Heart left ventricle (tissue), 16 donors: Measurements from ENCODE around the gene LY6G5B. TPM values are rescaled to one million over a fixed set of nuclear protein-coding genes. Genes with fewer than 3 reads are reported as not detected.
A peak's percentile ranks its signal among the peaks of the same experiment; 100 is the strongest.

Experiments used
- ATAC-seq, 4 donors: fragments of 200-7000 bp; cut with Tn5 transposase; one replicate each; pipeline ENCODE4 v1.9.1; 2020 to 2022; ENCODE audit warnings: moderate library complexity in 4 of 4, mild to moderate bottlenecking in 3 of 4, moderate number of reproducible peaks in 1 of 4
- DNase-seq, 5 donors: peaks; one replicate each; pipeline ENCODE4 v3.0.0-alpha.2; 2020
- H3K27ac ChIP-seq, 12 donors: fragments of 200-600 bp; sonication (generic) in 4 of 12; one replicate each; pipeline versions ENCODE4 v1.5.0 to v1.8.0; 2016 to 2022; ENCODE audit warnings: mild to moderate bottlenecking in 2 of 12
- H3K27me3 ChIP-seq, 9 donors: fragments of 200-600 bp; sonication (generic) in 2 of 9; one replicate each; pipeline versions ENCODE4 v1.5.1 to v1.8.0; 2016 to 2022; ENCODE audit warnings: mild to moderate bottlenecking in 3 of 9
- H3K36me3 ChIP-seq, 9 donors: fragments of 200-600 bp; sonication (generic) in 2 of 9; one replicate each; pipeline versions ENCODE4 v1.5.0 to v1.8.0; 2018 to 2022; ENCODE audit warnings: mild to moderate bottlenecking in 2 of 9
- H3K4me1 ChIP-seq, 12 donors: fragments of 200-600 bp; sonication (generic) in 4 of 12; one replicate each; pipeline versions ENCODE4 v1.5.0 to v1.8.0; 2016 to 2022; ENCODE audit warnings: mild to moderate bottlenecking in 3 of 12
- H3K4me3 ChIP-seq, 12 donors: fragments of 200-600 bp; sonication (generic) in 4 of 12; one replicate each; pipeline versions ENCODE4 v1.5.0 to v1.8.0; 2017 to 2022; ENCODE audit warnings: mild to moderate bottlenecking in 9 of 12, moderate library complexity in 4 of 12
- H3K9me3 ChIP-seq, 12 donors: fragments of 200-600 bp; sonication (generic) in 4 of 12; one replicate each; pipeline versions ENCODE4 v1.5.0 to v1.8.0; 2016 to 2022; ENCODE audit warnings: mild to moderate bottlenecking in 1 of 12
- POLR2A ChIP-seq, 2 donors: fragments of 450-650 bp; IDR thresholded peaks; one replicate each; pipeline ENCODE4 v1.6.1; 2017; ENCODE audit warnings: antibody characterized with exemption in 2 of 2, mild to moderate bottlenecking in 2 of 2, moderate library complexity in 2 of 2
- WGBS, 4 donors: extraction: QIAGEN DNeasy Blood & Tissue Kit in 2 of 4; methylation state at CpG; one replicate each; pipeline versions ENCODE4 v1.1.5 to v1.1.7; 2013 to 2018; 5-methylcytosine and 5-hydroxymethylcytosine counted together
- intact Hi-C, 10 donors: fragments of 100-400 bp; cut with DNase I; formaldehyde crosslinking; loops; one replicate each; pipeline versions ENCODE4 v1.11.1 to v1.14.2; 2022
- polyA plus RNA-seq, 2 donors: library from polyadenylated mRNA; stranded (reverse); fragments of 200-250 nt; gene quantifications; one replicate each; pipeline ENCODE4 v1.2.3, GENCODE V29; 2013
- total RNA-seq, 9 donors: library from RNA; depleted of rRNA in 2 of 9; stranded (reverse); fragments of >200 nt in 2 of 9; fragmentation: NEBNext Ultra II Directional in 3 of 9; extraction: Animal tissue kit (Norgen Biotek cat#: 25700) in 3 of 9; gene quantifications; one replicate each; pipeline versions ENCODE4 v1.1.0 to v1.2.4, GENCODE V29; 2016 to 2023
- TF ChIP-seq, protein P1 (sequence below), 12 donors: fragments of 200-600 bp; sonication (generic) in 4 of 12; IDR thresholded peaks; one replicate each; pipeline versions ENCODE4 v1.5.0 to v1.8.0; 2018 to 2022; ENCODE audit warnings: antibody characterized with exemption in 12 of 12, mild to moderate bottlenecking in 5 of 12
- donor health status: ischemic (EF 13 %, LVEDD 7.1; RV severe dilation, severe dysfunction).
- donor health status: healthy with polysubstance abuse.
- donor health status: DM: no; HTN: yes; CAD: no.
- donor health status: DM: no; HTN: no; CAD: no.
- donor health status: ischemic (EF 25% LVEDD 6.9; RV normal size, moderate dysfunction).
- donor health status: ischemic (EF 25% LVEDD 5.7; RV mildly dilated, moderate dysfunction).
- donor health status: healthy.
- donor health status: DM: yes; HTN: yes; CAD: no.
- donor health status: ischemic (EF 35%, LVEDD 5.7; RV mildly dilated, moderate dysfunction).
- donor health status: nonischemic (EF 11% LVEDD 7.7; RV severe dilation, severe dysfunction).
- donor health status: DM: yes; HTN: yes; CAD: no.
- donor health status: PGD.
- donor health status: ischemic (EF 29% LVEDD 5.4; RV normal size, mild dysfunction).
- donor health status: nonischemic (EF 23%, LVEDD 6.1; RV moderate dilation, normal function).

LY6G5B gene
- total and polyA plus RNA-seq, 11 donors, result 1.4 to 12.0 (median 4.6) TPM

DNA sequence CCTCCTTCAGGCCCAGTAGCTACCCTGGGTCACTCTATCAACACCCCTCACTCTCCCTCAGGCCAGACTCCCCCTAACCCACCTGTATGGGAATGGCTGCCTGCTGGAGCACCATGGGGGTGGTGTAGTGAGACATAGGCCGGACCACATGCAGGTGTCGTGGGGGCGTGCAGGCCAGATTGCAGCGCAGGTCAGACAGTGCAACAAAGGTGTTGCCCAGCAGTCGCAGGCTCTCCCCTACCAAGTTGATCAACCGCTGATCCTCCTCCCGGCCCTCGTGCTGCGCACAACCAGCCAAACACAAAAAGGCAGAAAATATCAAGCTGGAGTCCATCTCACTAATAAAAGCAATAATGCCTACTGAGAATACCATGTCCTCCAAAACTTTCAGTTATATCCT, 24.5 kb upstream of the LY6G5B start:
- ATAC-seq (no peak), DNase-seq (no peak)
- H3K4me3 ChIP-seq, result no peak overlapping the region
- no peak overlapping the region for H3K27ac ChIP-seq
- TF ChIP-seq, protein P1, sequence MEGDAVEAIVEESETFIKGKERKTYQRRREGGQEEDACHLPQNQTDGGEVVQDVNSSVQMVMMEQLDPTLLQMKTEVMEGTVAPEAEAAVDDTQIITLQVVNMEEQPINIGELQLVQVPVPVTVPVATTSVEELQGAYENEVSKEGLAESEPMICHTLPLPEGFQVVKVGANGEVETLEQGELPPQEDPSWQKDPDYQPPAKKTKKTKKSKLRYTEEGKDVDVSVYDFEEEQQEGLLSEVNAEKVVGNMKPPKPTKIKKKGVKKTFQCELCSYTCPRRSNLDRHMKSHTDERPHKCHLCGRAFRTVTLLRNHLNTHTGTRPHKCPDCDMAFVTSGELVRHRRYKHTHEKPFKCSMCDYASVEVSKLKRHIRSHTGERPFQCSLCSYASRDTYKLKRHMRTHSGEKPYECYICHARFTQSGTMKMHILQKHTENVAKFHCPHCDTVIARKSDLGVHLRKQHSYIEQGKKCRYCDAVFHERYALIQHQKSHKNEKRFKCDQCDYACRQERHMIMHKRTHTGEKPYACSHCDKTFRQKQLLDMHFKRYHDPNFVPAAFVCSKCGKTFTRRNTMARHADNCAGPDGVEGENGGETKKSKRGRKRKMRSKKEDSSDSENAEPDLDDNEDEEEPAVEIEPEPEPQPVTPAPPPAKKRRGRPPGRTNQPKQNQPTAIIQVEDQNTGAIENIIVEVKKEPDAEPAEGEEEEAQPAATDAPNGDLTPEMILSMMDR (IDR thresholded peaks at IDR 0.05), result no peak
- TF ChIP-seq POLR2A (IDR thresholded peaks at IDR 0.05), result no peak
- intact Hi-C loops, result no loop called here
- H3K4me1 ChIP-seq, result peaks cover 0 to 10% (median 1%) of the 10 kb centered on the region in 12 donors
- no peaks in the 10 kb centered on the region for H3K27me3 ChIP-seq
- no peaks in the 10 kb centered on the region for H3K9me3 ChIP-seq
- H3K36me3 ChIP-seq, result peaks cover 4 to 100% (median 100%) of the 10 kb centered on the region in 9 donors
- WGBS, 4 donors, result 93 to 96% (median 95%) methylated on average over 9 of the region's 9 CpGs

DNA sequence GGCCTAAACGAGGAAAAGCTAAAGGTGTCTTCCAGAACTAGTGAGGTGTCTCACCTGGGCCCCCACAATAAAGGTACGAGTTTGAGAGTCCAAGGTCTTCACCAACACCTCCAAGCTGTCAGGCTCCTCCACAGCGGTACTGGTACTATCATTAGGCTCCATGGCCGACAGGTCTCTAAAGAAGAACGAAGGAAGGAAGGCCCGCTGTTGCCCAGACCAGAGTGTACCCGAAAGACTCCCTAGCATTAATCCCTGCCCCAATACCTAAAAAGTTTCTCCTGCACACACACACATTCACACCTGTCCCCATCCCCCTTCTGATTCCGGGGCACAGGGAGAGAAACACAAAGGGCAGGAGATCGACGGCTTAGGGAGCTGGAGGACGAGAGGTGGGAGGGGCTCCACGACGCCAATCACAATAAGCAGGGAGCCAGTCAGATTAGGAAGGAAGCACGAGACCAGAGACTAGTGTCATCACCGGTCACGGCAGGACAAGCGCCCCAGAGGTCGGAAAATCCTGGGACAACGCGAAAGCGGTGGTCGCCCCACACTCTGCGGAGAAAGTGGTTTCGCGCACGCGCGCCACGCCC, 18.1 kb upstream of the LY6G5B start:
- WGBS, 4 donors, result 3 to 4% (median 3%) methylated on average over 20 to 29 of the region's 29 CpGs
- Histone ChIP-seq H3K27me3 (no peaks in the 10 kb centered on the region), H3K4me3 (peak overlapping the region; percentile 62 to 92 (median 79)), H3K27ac (peak overlapping the region; percentile 94 to 99 (median 98)), H3K36me3 (peaks cover 0 to 61% (median 45%) of the 10 kb centered on the region in 9 donors), H3K9me3 (no peaks in the 10 kb centered on the region), H3K4me1 (peaks cover 2 to 32% (median 21%) of the 10 kb centered on the region in 12 donors)
- TF ChIP-seq POLR2A (IDR thresholded peaks at IDR 0.05), result no peak
- TF ChIP-seq, protein P1 (IDR thresholded peaks at IDR 0.05), result no peak
- peak; percentile 61 to 81 (median 72) for ATAC-seq
- peak in 4 of 5 donors; percentile 79 to 83 (median 82) for DNase-seq
- intact Hi-C loops, result loop anchor here in 3 of 10 donors (1.0 kb wide), 1 partner anchor 31 kb away; the partner anchor contains the start of gene PRRC2A (in 3 of the 3)

DNA sequence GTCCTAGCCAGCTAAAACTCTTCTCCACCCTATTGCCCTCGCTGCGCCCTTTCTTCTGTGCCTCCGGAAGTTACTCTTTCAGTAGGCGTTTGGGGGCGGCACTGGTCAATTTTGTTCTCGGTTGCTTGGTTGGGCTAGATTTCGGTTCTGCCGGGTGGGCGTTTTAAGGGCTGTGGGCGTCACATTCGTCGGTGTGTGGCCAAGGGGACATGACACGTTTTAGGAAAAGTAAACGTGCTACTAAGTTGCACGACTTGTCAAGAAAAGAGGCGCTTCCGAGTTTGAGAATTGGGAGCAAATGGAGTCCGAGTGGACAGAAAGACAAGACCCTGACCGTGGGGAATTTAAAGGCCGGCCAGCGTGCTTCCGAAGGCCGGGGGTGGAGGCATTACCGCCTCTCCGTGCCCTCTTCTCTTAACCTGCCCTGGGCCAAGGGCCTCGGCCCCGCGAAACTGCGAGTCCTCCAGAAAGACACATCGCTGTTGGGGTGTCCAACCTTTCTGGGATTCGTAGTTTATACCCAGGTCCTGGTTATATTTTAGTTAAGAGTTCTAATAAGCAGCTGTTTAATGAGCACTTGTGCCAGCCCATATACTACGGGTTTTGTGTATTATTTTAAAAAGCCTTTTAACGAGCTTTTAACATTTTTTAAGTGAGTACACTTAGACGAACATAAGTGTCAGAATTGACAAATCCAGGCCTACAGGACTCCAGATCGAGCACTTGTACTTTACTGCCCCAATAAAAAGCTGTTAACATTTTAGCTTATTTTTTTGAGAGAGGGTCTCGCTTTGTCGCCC, 16.7 kb upstream of the LY6G5B start:
- Histone ChIP-seq H3K4me3 (peak overlapping the region; percentile 62 to 92 (median 79)), H3K27me3 (no peaks in the 10 kb centered on the region), H3K4me1 (peaks cover 2 to 42% (median 26%) of the 10 kb centered on the region in 12 donors), H3K27ac (peak overlapping the region; percentile 94 to 99 (median 98)), H3K9me3 (no peaks in the 10 kb centered on the region), H3K36me3 (peaks cover 0 to 56% (median 37%) of the 10 kb centered on the region in 9 donors)
- DNase-seq (peak; percentile 87 to 92 (median 90)), ATAC-seq (peak; percentile 73 to 83 (median 80))
- TF ChIP-seq, protein P1 (IDR thresholded peaks at IDR 0.05), result peak in 3 of 12 donors; percentile 5 to 31 (median 28)
- peak; percentile 31 to 70 for TF ChIP-seq POLR2A (IDR thresholded peaks at IDR 0.05)
- intact Hi-C loops, result loop anchor here in 3 of 10 donors (1.0 kb wide), 1 partner anchor 33 kb away; the partner anchor contains the start of gene PRRC2A (in 3 of the 3)
- 9 to 10% (median 10%) methylated on average over 37 of the region's 37 CpGs for WGBS, 4 donors
